ENCODE data around the gene NUP93. TPM values are rescaled to one million over a fixed set of nuclear protein-coding genes. Genes with fewer than 3 reads are reported as not detected.
A peak's percentile ranks its signal among the peaks of the same experiment; 100 is the strongest.

Gene NUP93
- total RNA-seq, 1 experiment from 2014 or later = 144 TPM

DNA sequence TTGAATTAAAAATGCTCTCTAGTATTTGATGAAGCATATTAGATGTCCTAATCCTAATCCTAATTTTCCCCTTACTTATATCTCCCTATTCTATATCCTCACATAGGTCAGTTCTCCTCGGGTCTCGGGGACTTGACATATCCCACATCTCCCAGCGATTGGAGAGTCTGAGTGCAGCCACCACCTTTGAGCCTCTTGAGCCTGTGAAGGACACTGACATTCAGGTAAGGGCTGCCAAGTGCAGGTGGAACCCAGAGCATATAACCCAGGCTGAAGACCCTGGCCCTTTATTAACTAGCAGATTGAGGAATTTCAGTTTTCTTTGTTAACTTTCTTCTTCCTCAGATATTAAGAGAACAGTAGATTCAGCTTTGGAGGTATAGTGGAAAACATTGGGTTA is 28.5 kb downstream of the NUP93 start:
- Histone ChIP-seq H3K9ac (ENCODE audit: low read length) (no peak overlapping the region), H3K27ac (ENCODE audit: low read depth, low read length) (no peak overlapping the region), H4K20me1 (ENCODE audit: insufficient read depth) (no peaks in the 10 kb centered on the region; the same call in 1 of the 2 replicates), H3K36me3 (ENCODE audit: control insufficient read depth in 1 of 2, insufficient read depth in 2 of 2, low read length in 2 of 2) (peaks cover 6 to 19% of the 10 kb centered on the region in 2 experiments; a peak in 3 of 4 replicates), H3K27me3 (ENCODE audit: insufficient read depth, low read length) (no peaks in the 10 kb centered on the region), H3K9me2 (ENCODE audit: insufficient read depth) (no peaks in the 10 kb centered on the region), H3K4me2 (ENCODE audit: low read length) (no peak overlapping the region), H3K9me3 (ENCODE audit: control insufficient read depth in 1 of 2, insufficient read depth in 1 of 2, low read depth in 1 of 2, low read length in 2 of 2) (no peaks in the 10 kb centered on the region), H2AFZ (ENCODE audit: low read depth, low read length, poor library complexity, severe bottlenecking) (no peak overlapping the region), H3K79me2 (ENCODE audit: insufficient read depth, low read length) (peaks cover 51% of the 10 kb centered on the region), H3K4me1 (ENCODE audit: control insufficient read depth in 1 of 2, insufficient read depth in 2 of 2, low read length in 2 of 2) (no peaks in the 10 kb centered on the region), H3K4me3 (replicated peaks in 1 of 2; ENCODE audit: low read depth in 1 of 2, low read length in 2 of 2) (no peak overlapping the region)
- ATAC-seq = no peak
- ChIA-PET CTCF (no interaction called here), RAD21 (ENCODE audit: low non-redundant PET in 1 of 2, low total read pairs in 2 of 2, uncharacterized antibody in 2 of 2, unreplicated experiment in 2 of 2) (no interaction called here), POLR2A (no interaction called here)
- no peak for TF ChIP-seq SIN3A (IDR thresholded peaks at IDR 0.05; ENCODE audit: low read depth)
- TF ChIP-seq EGR1 (IDR thresholded peaks at IDR 0.05; ENCODE audit: low read depth) = no peak
- TF ChIP-seq, protein P1, sequence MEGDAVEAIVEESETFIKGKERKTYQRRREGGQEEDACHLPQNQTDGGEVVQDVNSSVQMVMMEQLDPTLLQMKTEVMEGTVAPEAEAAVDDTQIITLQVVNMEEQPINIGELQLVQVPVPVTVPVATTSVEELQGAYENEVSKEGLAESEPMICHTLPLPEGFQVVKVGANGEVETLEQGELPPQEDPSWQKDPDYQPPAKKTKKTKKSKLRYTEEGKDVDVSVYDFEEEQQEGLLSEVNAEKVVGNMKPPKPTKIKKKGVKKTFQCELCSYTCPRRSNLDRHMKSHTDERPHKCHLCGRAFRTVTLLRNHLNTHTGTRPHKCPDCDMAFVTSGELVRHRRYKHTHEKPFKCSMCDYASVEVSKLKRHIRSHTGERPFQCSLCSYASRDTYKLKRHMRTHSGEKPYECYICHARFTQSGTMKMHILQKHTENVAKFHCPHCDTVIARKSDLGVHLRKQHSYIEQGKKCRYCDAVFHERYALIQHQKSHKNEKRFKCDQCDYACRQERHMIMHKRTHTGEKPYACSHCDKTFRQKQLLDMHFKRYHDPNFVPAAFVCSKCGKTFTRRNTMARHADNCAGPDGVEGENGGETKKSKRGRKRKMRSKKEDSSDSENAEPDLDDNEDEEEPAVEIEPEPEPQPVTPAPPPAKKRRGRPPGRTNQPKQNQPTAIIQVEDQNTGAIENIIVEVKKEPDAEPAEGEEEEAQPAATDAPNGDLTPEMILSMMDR (IDR thresholded peaks at IDR 0.05 in 2 of 3, conservative IDR thresholded peaks at IDR 0.05 in 1 of 3; ENCODE audit: borderline replicate concordance in 1 of 3, insufficient read depth in 1 of 3, low read depth in 2 of 3, low read length in 2 of 3) = no peak
- no peak for TF ChIP-seq CBX3 (IDR thresholded peaks at IDR 0.05; ENCODE audit: low read depth)
- TF ChIP-seq, protein P2, sequence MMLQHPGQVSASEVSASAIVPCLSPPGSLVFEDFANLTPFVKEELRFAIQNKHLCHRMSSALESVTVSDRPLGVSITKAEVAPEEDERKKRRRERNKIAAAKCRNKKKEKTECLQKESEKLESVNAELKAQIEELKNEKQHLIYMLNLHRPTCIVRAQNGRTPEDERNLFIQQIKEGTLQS (IDR thresholded peaks at IDR 0.05) = no peak
- TF ChIP-seq FOSL1 (IDR thresholded peaks at IDR 0.05; ENCODE audit: low read depth) = no peak
- BruUV-seq (replicated peaks) = no TSS peak
- no peak for DNase-seq (ENCODE audit: low read depth, low spot score)
- intact Hi-C loops (cut with micrococcal nuclease) = no loop called here

DNA sequence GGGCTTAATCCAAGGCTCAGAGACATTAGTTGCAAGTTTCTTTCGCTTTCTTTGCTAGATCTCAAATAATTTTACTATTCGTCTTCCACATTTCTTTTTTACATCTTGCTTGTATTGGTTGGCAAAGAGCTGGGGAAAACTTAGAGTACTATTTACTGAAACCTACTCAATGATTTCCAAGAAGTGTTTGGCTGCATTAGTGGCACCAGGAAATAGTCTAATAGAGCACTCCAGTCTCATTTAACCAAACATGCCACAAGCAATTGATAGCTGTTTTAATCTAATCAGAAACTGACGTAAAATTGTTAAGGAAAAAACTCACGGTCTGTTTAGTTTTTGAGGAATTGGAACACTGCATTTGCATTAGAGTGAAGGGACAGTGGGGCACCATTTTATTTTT is 29.0 kb downstream of the NUP93 start:
- Histone ChIP-seq H4K20me1 (ENCODE audit: insufficient read depth) (no peaks in the 10 kb centered on the region; the same call in 1 of the 2 replicates), H3K79me2 (ENCODE audit: insufficient read depth, low read length) (peaks cover 46% of the 10 kb centered on the region), H3K4me3 (replicated peaks in 1 of 2; ENCODE audit: low read depth in 1 of 2, low read length in 2 of 2) (no peak overlapping the region), H3K27ac (ENCODE audit: low read depth, low read length) (no peak overlapping the region), H3K9me3 (ENCODE audit: control insufficient read depth in 1 of 2, insufficient read depth in 1 of 2, low read depth in 1 of 2, low read length in 2 of 2) (no peaks in the 10 kb centered on the region), H3K4me2 (ENCODE audit: low read length) (no peak overlapping the region), H3K36me3 (ENCODE audit: control insufficient read depth in 1 of 2, insufficient read depth in 2 of 2, low read length in 2 of 2) (peaks cover 6 to 19% of the 10 kb centered on the region in 2 experiments; a peak in 3 of 4 replicates), H3K27me3 (ENCODE audit: insufficient read depth, low read length) (no peaks in the 10 kb centered on the region), H3K9me2 (ENCODE audit: insufficient read depth) (no peaks in the 10 kb centered on the region), H3K9ac (ENCODE audit: low read length) (no peak overlapping the region), H3K4me1 (ENCODE audit: control insufficient read depth in 1 of 2, insufficient read depth in 2 of 2, low read length in 2 of 2) (no peaks in the 10 kb centered on the region), H2AFZ (ENCODE audit: low read depth, low read length, poor library complexity, severe bottlenecking) (no peak overlapping the region)
- ChIA-PET POLR2A (no interaction called here), RAD21 (ENCODE audit: low non-redundant PET in 1 of 2, low total read pairs in 2 of 2, uncharacterized antibody in 2 of 2, unreplicated experiment in 2 of 2) (no interaction called here), CTCF (no interaction called here)
- BruUV-seq (replicated peaks) = TSS peak; percentile 13
- no peak for ATAC-seq
- intact Hi-C loops (cut with micrococcal nuclease) = no loop called here
- TF ChIP-seq RAD21 (IDR thresholded peaks at IDR 0.05; ENCODE audit: low read depth) = no peak
- no peak for TF ChIP-seq POLR2A (IDR thresholded peaks at IDR 0.05; ENCODE audit: borderline replicate concordance, extremely low read depth, insufficient read depth, insufficient read length)
- no peak for TF ChIP-seq TCF7L2 (IDR thresholded peaks at IDR 0.05; ENCODE audit: borderline replicate concordance, extremely low read depth, insufficient read depth, insufficient read length)
- TF ChIP-seq EZH2phosphoT487 (IDR thresholded peaks at IDR 0.05; ENCODE audit: borderline replicate concordance) = no peak
- TF ChIP-seq ELF1 (IDR thresholded peaks at IDR 0.05; ENCODE audit: borderline replicate concordance, low read depth) = no peak
- no peak for DNase-seq (ENCODE audit: low read depth, low spot score)

Measured in HCT116 (cell line).